ENCODE results near the gene MCTP2. TPM values are rescaled to one million over a fixed set of nuclear protein-coding genes. Genes with fewer than 3 reads are reported as not detected.
A peak's percentile ranks its signal among the peaks of the same experiment; 100 is the strongest.

The MCTP2 gene
- polyA plus RNA-seq, 3 donors from 2014 or later = 30.2 to 83.7 (median 59.1) TPM

DNA sequence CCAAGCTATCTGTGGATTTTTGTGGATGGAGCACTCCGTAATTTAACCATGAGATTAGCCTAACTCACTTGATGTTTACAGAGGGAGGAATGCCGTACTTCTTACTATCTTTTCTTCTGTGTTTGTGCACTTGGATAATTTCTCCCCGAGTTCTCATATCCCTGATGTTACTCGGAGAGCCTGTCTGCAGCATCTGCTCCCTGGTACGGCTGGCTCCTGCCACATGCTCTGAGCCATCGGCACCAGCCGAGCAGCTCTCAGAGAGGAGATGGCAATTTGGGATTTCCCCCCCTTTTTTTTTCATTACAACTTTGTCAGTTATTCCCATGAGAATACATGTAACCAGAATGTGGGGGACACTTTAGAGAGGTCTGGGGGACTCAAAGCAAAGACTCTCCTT lies 155.0 kb downstream of the MCTP2 start:
- H3K27ac Mint-ChIP-seq = peak overlapping the region in 4 of 6 donors; percentile 20 to 89 (median 85)
- H3K27me3 Mint-ChIP-seq (ENCODE audit: low read depth in 3 of 3) = peaks cover 5 to 15% (median 13%) of the 10 kb centered on the region in 3 donors
- DNase-seq = no peak
- no peak overlapping the region for H3K4me3 Mint-ChIP-seq
- H3K9me3 Mint-ChIP-seq = no peaks in the 10 kb centered on the region
- H3K36me3 Mint-ChIP-seq = peaks cover 17 to 36% (median 31%) of the 10 kb centered on the region in 3 donors
- H3K4me1 Mint-ChIP-seq = peaks cover 50 to 65% of the 10 kb centered on the region in 2 donors

GRCh38 chr15:94387442-94387841 lies 156.1 kb downstream of the MCTP2 start:
- H3K9me3 Mint-ChIP-seq = no peaks in the 10 kb centered on the region
- DNase-seq = no peak
- peaks cover 5 to 11% (median 10%) of the 10 kb centered on the region in 3 donors for H3K27me3 Mint-ChIP-seq (ENCODE audit: low read depth in 3 of 3)
- peaks cover 39 to 54% of the 10 kb centered on the region in 2 donors for H3K4me1 Mint-ChIP-seq
- H3K27ac Mint-ChIP-seq = peak overlapping the region; percentile 82 to 93 (median 88)
- H3K4me3 Mint-ChIP-seq = peak overlapping the region; percentile 24 to 77 (median 75)
- H3K36me3 Mint-ChIP-seq = peaks cover 17 to 40% (median 36%) of the 10 kb centered on the region in 3 donors

DNA sequence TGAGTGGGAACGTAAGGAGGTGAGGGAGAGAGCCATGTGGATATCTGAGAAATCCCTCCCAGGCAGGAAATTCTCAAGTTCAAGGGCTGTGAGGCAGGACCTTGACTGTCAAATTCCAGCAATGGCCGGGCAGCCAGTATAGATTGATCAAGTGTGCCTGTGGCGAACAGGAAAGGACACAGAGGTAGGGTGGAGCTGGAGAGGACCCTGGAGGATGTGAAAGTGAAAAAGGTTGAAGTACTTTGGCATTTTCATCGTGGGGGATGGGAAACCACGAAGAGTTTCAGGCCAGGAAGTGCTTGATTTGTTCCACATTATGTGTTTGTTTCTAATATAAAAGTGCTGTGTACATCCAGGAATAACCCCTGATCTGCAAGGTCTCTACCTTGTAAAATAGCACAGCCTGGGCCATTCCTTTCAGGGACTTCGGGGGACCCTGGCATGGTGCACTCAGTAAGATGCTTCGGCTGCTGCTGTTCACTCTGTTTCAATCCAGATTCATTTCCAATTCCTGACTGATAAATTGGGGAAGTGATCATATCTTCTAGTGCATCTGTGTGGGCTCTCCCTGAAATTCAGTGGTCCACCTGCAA lies 156.6 kb downstream of the MCTP2 start:
- peak overlapping the region; percentile 82 to 93 (median 88) for H3K27ac Mint-ChIP-seq
- peaks cover 13 to 37% (median 32%) of the 10 kb centered on the region in 3 donors for H3K36me3 Mint-ChIP-seq
- peaks cover 35 to 49% of the 10 kb centered on the region in 2 donors for H3K4me1 Mint-ChIP-seq
- no peaks in the 10 kb centered on the region for H3K9me3 Mint-ChIP-seq
- peak overlapping the region; percentile 24 to 77 (median 75) for H3K4me3 Mint-ChIP-seq
- peaks cover 5 to 11% (median 10%) of the 10 kb centered on the region in 3 donors for H3K27me3 Mint-ChIP-seq (ENCODE audit: low read depth in 3 of 3)
- DNase-seq = peak; percentile 22 to 30 (median 26)

- Mint-ChIP-seq H3K4me1 (peaks cover 1 to 35% of the 10 kb centered on the region in 2 donors), H3K27ac (peak overlapping the region in 1 of 6 donors; percentile 0), H3K4me3 (no peak overlapping the region), H3K36me3 (peaks cover 3 to 31% (median 15%) of the 10 kb centered on the region in 3 donors), H3K27me3 (ENCODE audit: low read depth in 3 of 3) (peaks cover 0 to 2% (median 0%) of the 10 kb centered on the region in 3 donors), H3K9me3 (no peaks in the 10 kb centered on the region)
- no peak for DNase-seq
Measured at GRCh38 chr15:94395640-94396039, 164.3 kb downstream of the MCTP2 start.

DNA sequence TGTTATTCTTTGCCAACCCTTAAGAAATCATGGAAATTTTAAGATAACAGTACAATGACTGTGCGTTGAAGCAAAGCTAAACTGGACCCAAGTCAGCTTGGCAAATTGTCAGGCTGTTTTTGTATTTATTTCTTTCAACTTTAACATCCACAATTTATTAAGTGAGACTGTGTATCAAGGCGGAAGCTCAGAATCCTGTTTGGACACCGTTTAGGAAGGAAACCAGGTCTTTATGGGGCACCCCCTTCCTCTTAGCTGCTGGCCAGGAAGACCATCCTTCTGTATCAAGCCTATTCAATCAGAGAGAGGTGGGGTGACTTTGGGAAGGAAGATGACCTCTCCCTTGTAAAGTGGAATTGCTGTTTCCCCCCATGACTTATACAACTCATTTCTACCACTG lies 166.0 kb downstream of the MCTP2 start:
- no peak for DNase-seq
- peaks cover 3 to 40% (median 14%) of the 10 kb centered on the region in 3 donors for H3K36me3 Mint-ChIP-seq
- peak overlapping the region in 4 of 6 donors; percentile 11 to 55 (median 32) for H3K27ac Mint-ChIP-seq
- H3K27me3 Mint-ChIP-seq (ENCODE audit: low read depth in 3 of 3) = peaks cover 0 to 2% (median 0%) of the 10 kb centered on the region in 3 donors
- peaks cover 1 to 46% of the 10 kb centered on the region in 2 donors for H3K4me1 Mint-ChIP-seq
- H3K9me3 Mint-ChIP-seq = no peaks in the 10 kb centered on the region
- H3K4me3 Mint-ChIP-seq = no peak overlapping the region

GRCh38 chr15:94398001-94398400 lies 166.6 kb downstream of the MCTP2 start:
- Mint-ChIP-seq H3K9me3 (no peaks in the 10 kb centered on the region), H3K27me3 (ENCODE audit: low read depth in 3 of 3) (peaks cover 0 to 3% (median 0%) of the 10 kb centered on the region in 3 donors), H3K36me3 (peaks cover 3 to 44% (median 18%) of the 10 kb centered on the region in 3 donors), H3K27ac (peak overlapping the region in 5 of 6 donors; percentile 22 to 55 (median 41)), H3K4me3 (no peak overlapping the region), H3K4me1 (peaks cover 1 to 50% of the 10 kb centered on the region in 2 donors)
- no peak for DNase-seq

GRCh38 chr15:94400526-94401298 lies 169.4 kb downstream of the MCTP2 start:
- DNase-seq = no peak
- no peaks in the 10 kb centered on the region for H3K9me3 Mint-ChIP-seq
- peaks cover 0 to 4% (median 4%) of the 10 kb centered on the region in 3 donors for H3K27me3 Mint-ChIP-seq (ENCODE audit: low read depth in 3 of 3)
- peaks cover 7 to 62% of the 10 kb centered on the region in 2 donors for H3K4me1 Mint-ChIP-seq
- H3K27ac Mint-ChIP-seq = peak overlapping the region in 3 of 6 donors; percentile 3 to 27 (median 17)
- H3K36me3 Mint-ChIP-seq = peaks cover 7 to 57% (median 19%) of the 10 kb centered on the region in 3 donors
- H3K4me3 Mint-ChIP-seq = no peak overlapping the region

- DNase-seq = no peak
- Mint-ChIP-seq H3K4me1 (peaks cover 6 to 40% of the 10 kb centered on the region in 2 donors), H3K36me3 (peaks cover 7 to 62% (median 22%) of the 10 kb centered on the region in 3 donors), H3K27me3 (ENCODE audit: low read depth in 3 of 3) (peaks cover 0 to 4% (median 4%) of the 10 kb centered on the region in 3 donors), H3K27ac (peak overlapping the region in 4 of 6 donors; percentile 36 to 69 (median 60)), H3K4me3 (no peak overlapping the region), H3K9me3 (no peaks in the 10 kb centered on the region)
Measured at GRCh38 chr15:94403331-94403730, 172.0 kb downstream of the MCTP2 start.

GRCh38 chr15:94404733-94405283 lies 173.4 kb downstream of the MCTP2 start:
- DNase-seq = no peak
- Mint-ChIP-seq H3K27me3 (ENCODE audit: low read depth in 3 of 3) (peaks cover 0 to 4% (median 2%) of the 10 kb centered on the region in 3 donors), H3K36me3 (peaks cover 7 to 55% (median 29%) of the 10 kb centered on the region in 3 donors), H3K9me3 (no peaks in the 10 kb centered on the region), H3K4me3 (no peak overlapping the region), H3K27ac (peak overlapping the region in 3 of 6 donors; percentile 18 to 58 (median 36)), H3K4me1 (peaks cover 6 to 32% of the 10 kb centered on the region in 2 donors)

- Mint-ChIP-seq H3K4me3 (no peak overlapping the region), H3K9me3 (no peaks in the 10 kb centered on the region), H3K27ac (peak overlapping the region in 5 of 6 donors; percentile 28 to 73 (median 58)), H3K4me1 (peaks cover 26 to 58% of the 10 kb centered on the region in 2 donors), H3K27me3 (ENCODE audit: low read depth in 3 of 3) (peaks cover 0 to 2% (median 0%) of the 10 kb centered on the region in 3 donors), H3K36me3 (peaks cover 4 to 38% (median 21%) of the 10 kb centered on the region in 3 donors)
- no peak for DNase-seq
Measured at GRCh38 chr15:94411285-94411684, 179.9 kb downstream of the MCTP2 start.

- peaks cover 4 to 40% (median 18%) of the 10 kb centered on the region in 3 donors for H3K36me3 Mint-ChIP-seq
- peaks cover 0 to 2% (median 0%) of the 10 kb centered on the region in 3 donors for H3K27me3 Mint-ChIP-seq (ENCODE audit: low read depth in 3 of 3)
- H3K4me3 Mint-ChIP-seq = no peak overlapping the region
- H3K9me3 Mint-ChIP-seq = no peaks in the 10 kb centered on the region
- no peak for DNase-seq
- peak overlapping the region in 5 of 6 donors; percentile 28 to 73 (median 62) for H3K27ac Mint-ChIP-seq
- peaks cover 26 to 58% of the 10 kb centered on the region in 2 donors for H3K4me1 Mint-ChIP-seq
Measured at GRCh38 chr15:94411846-94412245, 180.5 kb downstream of the MCTP2 start.

DNA sequence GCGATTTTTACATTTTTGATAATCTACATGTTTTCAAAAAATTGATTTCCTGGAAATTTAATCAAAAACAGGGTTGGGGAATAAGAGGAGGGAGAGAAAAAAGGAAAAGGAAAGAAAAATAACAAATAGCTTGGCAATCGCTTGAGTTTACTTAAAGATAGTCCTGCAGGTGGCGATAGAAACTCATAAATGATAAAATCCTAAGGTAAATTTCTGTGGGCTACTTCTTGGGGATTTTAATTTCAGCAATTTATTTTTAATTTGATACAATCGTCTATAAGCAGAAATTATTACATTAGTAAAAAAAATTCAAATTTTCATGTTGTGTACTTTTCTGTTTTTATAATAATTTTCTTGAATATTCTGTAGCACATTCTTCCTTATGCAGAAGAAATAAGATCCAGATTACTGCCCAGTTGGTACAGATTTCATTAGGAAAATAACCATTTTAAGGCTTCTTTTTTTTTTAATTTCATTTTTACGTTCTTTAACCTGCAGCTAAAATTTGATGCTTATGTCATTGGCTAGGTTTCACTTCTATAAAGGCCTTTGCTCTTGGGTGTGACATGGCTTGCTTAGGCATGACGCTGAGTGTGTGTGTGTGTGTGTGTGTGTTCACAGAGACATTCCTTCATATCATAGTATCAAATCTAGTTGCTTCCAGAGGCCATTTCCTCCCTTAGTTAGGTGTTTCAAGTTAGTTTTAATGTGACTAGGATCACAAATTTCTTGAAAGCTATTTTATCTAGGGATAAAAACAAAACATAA lies 181.8 kb downstream of the MCTP2 start:
- Mint-ChIP-seq H3K27ac (peak overlapping the region in 5 of 6 donors; percentile 15 to 63 (median 38)), H3K27me3 (ENCODE audit: low read depth in 3 of 3) (peaks cover 0 to 2% (median 0%) of the 10 kb centered on the region in 3 donors)
- no peak for DNase-seq

DNA sequence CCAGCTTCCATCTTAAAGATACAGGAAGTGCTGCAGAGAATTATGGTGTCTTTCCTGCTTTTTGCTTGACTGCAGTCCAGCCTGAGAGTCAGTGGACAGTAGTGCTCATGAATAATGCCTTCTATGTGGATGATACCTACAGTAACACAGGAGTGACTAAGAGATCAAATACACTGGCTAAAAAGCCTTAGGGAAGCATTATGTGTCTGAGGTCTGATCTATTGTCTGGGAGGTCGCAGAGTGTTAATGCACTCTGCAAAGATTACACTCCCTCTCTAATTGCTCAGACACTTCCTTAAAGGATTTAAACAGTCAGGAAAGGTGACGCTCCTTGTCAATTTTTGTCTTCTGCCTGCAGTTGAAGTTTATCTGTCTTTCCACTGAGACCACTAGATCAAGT lies 183.6 kb downstream of the MCTP2 start:
- Mint-ChIP-seq H3K4me1 (peaks cover 26 to 58% of the 10 kb centered on the region in 2 donors), H3K27ac (peak overlapping the region in 4 of 6 donors; percentile 14 to 51 (median 36)), H3K9me3 (no peaks in the 10 kb centered on the region), H3K4me3 (no peak overlapping the region), H3K27me3 (ENCODE audit: low read depth in 3 of 3) (peaks cover 0 to 2% (median 0%) of the 10 kb centered on the region in 3 donors), H3K36me3 (peaks cover 4 to 37% (median 11%) of the 10 kb centered on the region in 3 donors)
- DNase-seq = no peak

More for the DNA sequence above, 181.8 kb downstream of the MCTP2 start:
- Mint-ChIP-seq H3K9me3 (no peaks in the 10 kb centered on the region), H3K4me3 (no peak overlapping the region), H3K4me1 (peaks cover 26 to 58% of the 10 kb centered on the region in 2 donors), H3K36me3 (peaks cover 4 to 38% (median 18%) of the 10 kb centered on the region in 3 donors)

Measured in immature natural killer cell (primary cell).